T follicular helper cell (primary cell): Measurements from ENCODE around the gene ZNF341.
A peak's percentile ranks its signal among the peaks of the same experiment; 100 is the strongest.
"Not testable (repeated sequence)": the region's sequence is repeated elsewhere in the genome, so short reads cannot be mapped to it uniquely, and the experiment has no call there.

Experiments used
- DNase-seq: peaks from one replicate; pipeline ENCODE4 v3.0.0-alpha.2; 2020; ENCODE audit warnings: low read depth

Gene ZNF341

DNA sequence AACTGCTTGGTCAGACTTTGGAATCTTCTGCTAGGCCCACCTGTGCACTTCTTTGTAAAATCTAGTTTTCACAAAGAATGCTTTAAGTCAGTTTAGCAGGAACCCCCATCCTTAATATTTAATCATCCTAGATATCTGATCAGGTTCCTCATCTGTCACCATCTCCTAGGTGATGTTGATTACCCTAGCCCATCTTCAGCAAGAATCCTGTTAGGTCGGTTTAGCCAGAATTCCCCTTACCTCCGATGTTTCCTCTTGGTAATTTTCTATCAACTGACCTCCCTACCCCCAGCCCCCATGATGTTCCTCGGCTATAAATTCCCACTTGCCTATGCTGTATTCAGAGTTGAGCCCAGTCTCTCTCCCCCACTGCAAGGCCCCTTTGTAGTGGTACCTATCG is 2.7 kb upstream of the ZNF341 start:
- DNase-seq, result no peak

DNA sequence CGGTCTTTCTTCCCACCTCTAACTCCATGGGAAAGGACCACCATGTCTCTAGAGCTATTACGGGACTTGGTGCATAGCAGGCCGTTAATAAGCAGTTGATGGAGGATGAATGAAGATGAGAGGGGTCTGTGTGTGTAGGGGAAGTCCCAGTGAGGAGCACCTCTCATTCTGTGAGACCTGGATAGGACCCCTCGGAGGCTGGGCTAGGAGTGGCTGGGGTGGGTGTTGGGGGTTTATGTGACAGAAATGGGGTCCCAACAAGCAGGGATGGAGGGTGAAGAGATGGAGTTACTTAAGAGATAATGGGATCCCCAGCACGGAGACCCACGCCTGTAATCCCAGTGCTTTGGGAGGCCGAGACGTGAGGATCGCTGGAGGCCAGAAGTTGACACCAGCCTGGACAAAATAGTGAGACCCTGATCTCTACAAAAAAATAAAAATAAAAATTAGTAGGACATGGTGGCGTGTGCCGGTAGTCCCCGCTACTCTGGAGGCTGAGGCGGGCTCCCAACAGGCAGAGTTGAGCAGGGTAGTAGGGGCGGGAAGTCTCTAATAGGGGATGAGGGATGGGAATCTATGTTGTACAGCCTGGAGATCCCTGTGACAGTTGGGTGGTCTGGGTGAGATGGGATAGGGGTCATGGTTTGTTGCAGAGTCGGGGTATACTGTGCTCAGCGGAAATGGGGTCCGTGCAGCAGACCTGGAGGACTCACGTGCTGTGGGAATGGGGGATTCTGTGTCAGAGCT is 677 bp upstream of the ZNF341 start:
- no peak for DNase-seq

GRCh38 chr20:33732166-33732970 is 572 bp downstream of the ZNF341 start:
- peak; percentile 76 for DNase-seq

- no peak for DNase-seq
Measured at GRCh38 chr20:33733654-33734576, 2.1 kb downstream of the ZNF341 start.

DNA sequence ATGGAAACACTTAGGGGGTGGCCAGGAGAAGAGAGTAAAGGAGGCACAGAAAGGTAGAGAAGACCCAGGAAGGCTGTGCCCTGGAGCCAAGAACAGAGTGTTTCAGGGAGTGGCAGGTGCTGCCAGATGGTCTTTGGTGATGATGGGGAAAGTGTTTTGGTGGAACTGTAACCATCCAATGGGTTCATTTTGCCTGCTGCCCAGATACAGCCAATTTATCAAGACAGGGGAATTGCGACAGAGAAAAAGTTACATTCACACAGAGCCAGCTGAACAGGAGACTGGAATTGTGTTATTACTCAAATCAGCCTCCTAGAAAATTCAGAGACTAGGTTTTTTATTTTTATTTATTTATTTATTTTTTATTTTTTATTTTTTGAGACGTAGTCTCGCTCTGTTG is 5.2 kb downstream of the ZNF341 start:
- DNase-seq, result no peak

- no peak for DNase-seq
Measured at GRCh38 chr20:33739493-33739892, 7.7 kb downstream of the ZNF341 start.

- no peak for DNase-seq
Measured at GRCh38 chr20:33740189-33740588, 8.4 kb downstream of the ZNF341 start.

- DNase-seq, result no peak
Measured at GRCh38 chr20:33744181-33744580, 12.4 kb downstream of the ZNF341 start.

- no peak for DNase-seq
Measured at GRCh38 chr20:33744773-33745385, 13.1 kb downstream of the ZNF341 start.

DNA sequence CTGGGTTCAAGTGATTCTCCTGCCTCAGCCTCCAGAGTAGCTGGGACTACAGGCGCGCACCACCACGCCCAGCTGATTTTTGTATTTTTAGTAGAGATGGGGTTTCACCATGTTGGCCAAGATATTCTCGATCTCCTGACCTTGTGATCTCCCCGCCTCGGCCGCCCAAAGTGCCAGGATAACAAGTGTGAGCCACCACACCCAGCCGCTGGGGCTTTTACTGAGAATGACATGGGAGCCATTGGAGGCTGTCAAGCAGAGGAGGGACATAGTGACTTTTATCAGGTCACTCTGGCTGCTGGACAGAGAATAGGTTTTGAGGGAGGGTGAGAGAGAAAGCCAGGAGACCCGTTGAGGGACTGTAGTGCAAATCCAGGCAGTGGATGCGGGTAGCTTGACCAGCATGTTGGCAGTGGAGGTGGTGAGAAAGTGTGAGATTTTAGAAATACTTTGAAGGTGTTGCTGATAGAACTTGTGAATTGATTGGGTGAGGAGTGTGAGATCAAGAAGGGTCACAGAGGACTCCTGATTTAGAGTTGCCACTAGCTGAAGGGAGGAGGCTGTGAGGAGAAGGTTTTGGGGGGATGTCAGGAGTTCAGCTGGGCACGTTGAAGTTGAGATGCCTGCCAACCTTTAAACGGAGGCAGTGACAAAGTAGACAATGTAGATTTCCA is 14.7 kb downstream of the ZNF341 start:
- DNase-seq, result no peak

GRCh38 chr20:33751775-33752174 is 20.0 kb downstream of the ZNF341 start:
- no peak for DNase-seq

DNA sequence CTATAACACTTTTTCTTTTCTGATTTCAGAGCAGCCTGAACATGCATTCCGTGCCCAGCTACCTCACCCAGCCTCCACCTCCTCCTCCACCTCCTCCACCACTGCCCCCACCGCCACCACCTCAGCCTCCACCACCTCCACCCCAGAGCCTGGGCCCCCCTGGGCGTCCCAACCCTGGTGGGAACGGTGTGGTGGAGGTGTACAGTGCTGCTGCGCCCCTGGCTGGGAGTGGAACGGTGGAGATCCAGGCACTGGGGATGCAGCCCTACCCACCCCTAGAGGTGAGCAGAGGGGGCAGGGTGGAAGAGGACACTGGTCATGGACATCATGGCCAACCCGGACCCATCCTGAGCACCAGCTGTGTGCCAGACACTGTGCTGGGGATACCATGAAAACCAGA is 21.3 kb downstream of the ZNF341 start:
- no peak for DNase-seq

DNA sequence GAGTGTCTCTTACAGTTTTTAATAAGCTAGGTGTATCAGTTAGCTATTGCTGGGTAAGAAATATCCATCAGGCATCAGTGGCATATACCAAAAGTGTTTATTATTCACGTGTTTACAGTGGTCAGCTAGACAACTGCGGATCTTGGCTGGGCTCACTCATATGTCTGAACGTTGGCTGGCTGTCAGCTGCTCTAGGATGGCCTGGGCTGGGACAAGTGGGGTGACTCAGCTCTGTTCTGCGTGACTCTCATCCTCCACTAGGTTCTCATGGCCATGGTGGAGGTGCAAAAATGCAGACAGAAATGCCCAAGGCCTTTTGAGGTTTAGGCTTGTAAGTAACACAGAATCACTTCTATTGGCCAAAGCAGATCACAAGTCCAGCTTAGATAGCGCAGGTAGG is 22.0 kb downstream of the ZNF341 start:
- DNase-seq, result no peak

DNA sequence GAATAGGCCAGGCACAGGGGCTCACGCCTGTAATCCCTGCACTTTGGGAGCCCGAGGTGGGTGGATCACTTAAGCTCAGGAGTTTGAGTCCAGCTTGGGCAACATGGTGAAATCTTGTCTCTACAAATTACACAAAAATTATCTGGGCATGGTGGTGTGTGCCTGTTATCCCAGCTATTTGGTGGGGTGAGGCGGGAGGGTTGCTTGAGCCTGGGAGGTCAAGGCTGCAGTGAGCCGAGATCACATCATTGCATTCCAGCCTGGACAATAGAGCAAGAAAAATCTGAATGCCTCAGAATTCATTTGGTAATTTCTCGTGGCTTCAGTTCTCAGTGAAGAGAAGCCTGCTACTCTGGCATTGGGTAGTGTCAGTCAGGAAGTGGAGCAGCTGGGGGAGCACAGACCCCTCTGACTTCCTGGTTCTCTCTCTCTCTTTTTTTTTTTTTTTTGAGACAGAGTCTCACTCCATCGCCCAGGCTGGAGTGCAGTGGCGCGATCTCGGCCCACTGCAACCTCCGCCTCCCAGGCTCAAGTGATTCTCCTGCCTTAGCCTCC is 24.2 kb downstream of the ZNF341 start:
- DNase-seq, result not testable (repeated sequence)

DNA sequence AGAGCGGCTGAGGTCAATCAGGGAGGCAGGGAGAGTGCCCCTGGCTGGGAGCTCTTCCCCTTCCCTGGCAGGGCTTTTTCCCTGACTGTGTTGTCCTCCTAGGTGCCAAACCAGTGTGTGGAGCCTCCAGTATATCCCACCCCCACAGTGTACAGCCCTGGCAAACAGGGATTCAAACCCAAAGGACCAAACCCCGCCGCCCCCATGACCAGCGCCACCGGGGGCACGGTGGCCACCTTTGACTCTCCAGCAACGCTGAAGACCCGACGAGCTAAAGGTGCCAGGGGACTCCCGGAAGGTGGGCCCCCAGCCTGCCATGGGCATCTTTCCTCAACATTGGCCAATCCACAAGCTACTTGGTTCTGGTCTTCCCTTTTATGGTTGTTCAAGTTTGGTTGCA is 25.2 kb downstream of the ZNF341 start:
- DNase-seq, result no peak

- DNase-seq, result no peak
Measured at GRCh38 chr20:33757458-33757857, 25.7 kb downstream of the ZNF341 start.

DNA sequence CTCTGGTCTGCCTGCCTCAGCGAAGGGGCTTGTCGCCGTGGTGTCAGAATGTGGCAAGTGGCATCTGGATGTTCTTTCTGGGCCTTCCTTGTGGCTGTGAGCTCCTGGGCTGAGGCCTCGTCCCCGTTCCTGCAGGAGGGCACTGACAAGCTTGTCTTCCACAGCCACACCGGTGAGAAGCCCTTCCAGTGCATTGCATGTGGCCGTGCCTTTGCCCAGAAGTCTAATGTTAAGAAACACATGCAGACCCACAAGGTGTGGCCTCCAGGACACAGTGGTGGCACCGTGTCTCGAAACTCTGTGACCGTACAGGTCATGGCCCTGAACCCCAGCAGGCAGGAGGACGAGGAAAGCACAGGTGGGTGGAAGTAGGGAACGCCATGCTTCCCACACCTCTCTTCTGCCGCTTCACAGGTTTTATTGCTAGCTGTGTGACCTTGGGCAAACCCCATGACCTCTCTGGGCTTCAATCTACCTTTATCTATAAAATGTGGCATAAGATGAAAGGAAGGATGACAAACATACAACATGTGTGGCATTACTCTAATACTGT is 30.0 kb downstream of the ZNF341 start:
- no peak for DNase-seq

DNA sequence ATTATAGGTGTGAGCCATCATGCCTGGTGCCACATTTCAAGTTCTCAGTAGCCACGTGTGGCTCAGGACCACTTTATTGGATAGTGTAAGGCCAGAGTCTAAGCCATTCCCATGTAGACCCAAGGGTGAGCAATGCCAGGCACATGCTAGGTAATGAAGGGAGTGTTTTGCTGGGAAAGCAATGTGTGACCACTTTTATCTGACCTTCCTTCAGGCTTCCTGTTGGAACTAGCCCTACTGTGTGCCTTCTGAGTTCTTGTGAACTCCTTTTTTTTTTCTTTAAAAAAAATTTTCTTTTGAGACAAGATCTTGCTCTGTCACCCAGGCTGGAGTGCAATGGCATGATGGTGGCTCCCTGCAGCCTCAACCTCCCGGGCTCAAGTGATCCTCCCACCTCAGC is 33.3 kb downstream of the ZNF341 start:
- DNase-seq, result no peak

GRCh38 chr20:33765592-33765991 is 33.8 kb downstream of the ZNF341 start:
- no peak for DNase-seq

- no peak for DNase-seq
Measured at GRCh38 chr20:33766686-33767085, 34.9 kb downstream of the ZNF341 start.

DNA sequence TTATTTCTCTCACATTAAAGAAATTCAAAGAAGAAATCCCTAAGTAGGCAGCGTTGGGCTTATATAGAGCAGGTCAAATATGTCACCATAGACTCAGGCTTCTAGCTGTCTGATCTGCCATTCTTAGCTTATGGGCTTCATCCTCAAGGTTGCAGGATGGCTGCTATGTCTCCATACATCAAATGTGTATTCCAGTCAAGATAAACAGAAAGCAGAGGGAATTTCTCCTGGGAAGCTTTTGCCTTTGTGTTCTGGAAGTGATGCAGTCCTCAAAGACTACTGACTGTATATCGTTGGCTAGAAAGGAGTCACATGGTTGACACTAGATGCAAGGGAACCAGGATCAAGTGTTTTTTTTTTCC is 36.0 kb downstream of the ZNF341 start:
- DNase-seq, result no peak
